ENCODE data around the gene IL1RAPL2. TPM values are rescaled to one million over a fixed set of nuclear protein-coding genes. Genes with fewer than 3 reads are reported as not detected.

Gene IL1RAPL2
- total and polyA plus RNA-seq, 2 of the 4 experiments (the other 2 are of a cell fraction): 0.03 TPM; not detected in 1

DNA sequence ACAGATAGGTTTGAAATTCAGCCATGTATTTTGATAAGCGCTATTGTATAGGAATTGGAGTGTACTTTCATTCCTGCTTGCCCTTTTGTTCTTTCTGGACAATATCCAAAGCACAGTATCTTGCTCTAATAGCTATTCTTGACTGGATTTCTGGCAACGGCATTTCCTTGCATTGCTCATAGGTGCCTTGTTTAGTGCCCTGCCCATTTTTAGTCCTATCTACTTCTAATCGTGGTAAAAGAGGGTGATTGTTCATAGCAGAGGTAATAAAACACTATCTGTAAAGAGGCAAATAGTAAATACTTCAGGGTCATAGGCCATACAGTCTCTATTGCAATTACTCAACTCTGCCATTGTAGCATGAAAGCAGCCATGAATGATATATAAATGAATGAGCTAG lies 155.9 kb downstream of the IL1RAPL2 start:
- CTCF ChIA-PET: no interaction called here
- Histone ChIP-seq H2AK5ac (ENCODE audit: low read depth, low read length) (no peak overlapping the region), H2BK20ac (ENCODE audit: low read depth, low read length) (no peak overlapping the region), H2AK9ac (replicated peaks; ENCODE audit: low read depth, low read length, poor library complexity) (no peak overlapping the region), H4K5ac (ENCODE audit: low read depth, low read length) (no peak overlapping the region), H3K27ac (ENCODE audit: insufficient read depth, low read length) (no peak overlapping the region), H3K56ac (ENCODE audit: extremely low read depth, insufficient read depth, low read length) (no peak overlapping the region), H2BK120ac (ENCODE audit: low read depth, low read length) (no peak overlapping the region), H4K91ac (ENCODE audit: insufficient read depth, low read depth, low read length) (no peak overlapping the region), H2BK5ac (ENCODE audit: low read depth, low read length, poor library complexity, severe bottlenecking) (no peak overlapping the region), H3K9me1 (ENCODE audit: insufficient read depth, low read length) (no peaks in the 10 kb centered on the region), H3K9me3 (ENCODE audit: control insufficient read depth, insufficient read depth, low read length) (0 out of 2 replicates have a peak, but pooled peaks cover 2% of the 10 kb centered on the region), H3K23ac (ENCODE audit: low read depth, low read length) (no peak overlapping the region), H3K4me1 (ENCODE audit: control insufficient read depth, insufficient read depth, low read length) (no peaks in the 10 kb centered on the region), H4K20me1 (ENCODE audit: insufficient read depth, low read length) (no peaks in the 10 kb centered on the region), H3K4ac (ENCODE audit: low read depth, low read length) (no peak overlapping the region), H3K27me3 (ENCODE audit: control insufficient read depth, insufficient read depth, low read length) (no peaks in the 10 kb centered on the region), H3K79me1 (ENCODE audit: low read depth in 1 of 2, low read length in 2 of 2) (no peaks in the 10 kb centered on the region), H3K4me3 (ENCODE audit: insufficient read depth, low read depth, low read length) (no peak overlapping the region), H2AFZ (replicated peaks; ENCODE audit: low read length, poor library complexity) (no peak overlapping the region), H3K36me3 (ENCODE audit: control insufficient read depth, insufficient read depth, low read length) (no peaks in the 10 kb centered on the region), H3K9ac (ENCODE audit: low read depth, low read length) (no peak overlapping the region), H3K18ac (ENCODE audit: low read depth, low read length) (no peak overlapping the region), H4K8ac (ENCODE audit: low read depth in 2 of 2, low read length in 2 of 2) (no peak overlapping the region), H2BK15ac (ENCODE audit: low read depth, low read length) (no peak overlapping the region), H3K14ac (replicated peaks; ENCODE audit: low read depth, low read length) (no peak overlapping the region), H3K4me2 (ENCODE audit: low read depth, low read length) (no peak overlapping the region)
- ATAC-seq (ENCODE audit: low read depth): no peak
- POLR2A ChIA-PET (ENCODE audit: unreplicated experiment): no interaction called here
- no TSS peak for BruUV-seq (replicated peaks)
- DNase-seq: no peak
- intact Hi-C loops (cut with micrococcal nuclease) (no loop called here), dilution Hi-C loops (cut with HindIII; ENCODE audit: low sequenced_read_pairs, unreplicated experiment) (no loop called here), in situ Hi-C loops (cut with MboI; ENCODE audit: low sequenced_read_pairs) (no loop called here)
- no peak for TF ChIP-seq RCOR1 (IDR thresholded peaks at IDR 0.05; ENCODE audit: insufficient replicate concordance, low read length)
- TF ChIP-seq POLR2A (IDR thresholded peaks at IDR 0.05; ENCODE audit: low read depth, low read length): no peak
- TF ChIP-seq, protein P1, sequence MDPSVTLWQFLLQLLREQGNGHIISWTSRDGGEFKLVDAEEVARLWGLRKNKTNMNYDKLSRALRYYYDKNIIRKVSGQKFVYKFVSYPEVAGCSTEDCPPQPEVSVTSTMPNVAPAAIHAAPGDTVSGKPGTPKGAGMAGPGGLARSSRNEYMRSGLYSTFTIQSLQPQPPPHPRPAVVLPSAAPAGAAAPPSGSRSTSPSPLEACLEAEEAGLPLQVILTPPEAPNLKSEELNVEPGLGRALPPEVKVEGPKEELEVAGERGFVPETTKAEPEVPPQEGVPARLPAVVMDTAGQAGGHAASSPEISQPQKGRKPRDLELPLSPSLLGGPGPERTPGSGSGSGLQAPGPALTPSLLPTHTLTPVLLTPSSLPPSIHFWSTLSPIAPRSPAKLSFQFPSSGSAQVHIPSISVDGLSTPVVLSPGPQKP (IDR thresholded peaks at IDR 0.05; ENCODE audit: borderline replicate concordance, low read depth, low read length): no peak
- no peak for TF ChIP-seq FOS (IDR thresholded peaks at IDR 0.05; ENCODE audit: low read depth, low read length)
- TF ChIP-seq NFE2L2 (IDR thresholded peaks at IDR 0.05; ENCODE audit: low read depth, low read length): no peak
- no peak for TF ChIP-seq CHD1 (IDR thresholded peaks at IDR 0.05; ENCODE audit: low read depth, low read length)
- TF ChIP-seq USF2 (IDR thresholded peaks at IDR 0.05; ENCODE audit: low read depth, low read length): no peak
- TF ChIP-seq BHLHE40 (IDR thresholded peaks at IDR 0.05; ENCODE audit: low read depth, low read length): no peak
- TF ChIP-seq RAD21 (IDR thresholded peaks at IDR 0.05; ENCODE audit: low read length): no peak
- TF ChIP-seq MAFK (IDR thresholded peaks at IDR 0.05; ENCODE audit: low read depth, low read length): no peak
- TF ChIP-seq CEBPB (IDR thresholded peaks at IDR 0.05; ENCODE audit: low read depth, low read length): no peak
- TF ChIP-seq SMC3 (IDR thresholded peaks at IDR 0.05; ENCODE audit: low read depth, low read length): no peak
- no peak for TF ChIP-seq MAZ (IDR thresholded peaks at IDR 0.05; ENCODE audit: borderline replicate concordance, low read depth, low read length)
- TF ChIP-seq, protein P2, sequence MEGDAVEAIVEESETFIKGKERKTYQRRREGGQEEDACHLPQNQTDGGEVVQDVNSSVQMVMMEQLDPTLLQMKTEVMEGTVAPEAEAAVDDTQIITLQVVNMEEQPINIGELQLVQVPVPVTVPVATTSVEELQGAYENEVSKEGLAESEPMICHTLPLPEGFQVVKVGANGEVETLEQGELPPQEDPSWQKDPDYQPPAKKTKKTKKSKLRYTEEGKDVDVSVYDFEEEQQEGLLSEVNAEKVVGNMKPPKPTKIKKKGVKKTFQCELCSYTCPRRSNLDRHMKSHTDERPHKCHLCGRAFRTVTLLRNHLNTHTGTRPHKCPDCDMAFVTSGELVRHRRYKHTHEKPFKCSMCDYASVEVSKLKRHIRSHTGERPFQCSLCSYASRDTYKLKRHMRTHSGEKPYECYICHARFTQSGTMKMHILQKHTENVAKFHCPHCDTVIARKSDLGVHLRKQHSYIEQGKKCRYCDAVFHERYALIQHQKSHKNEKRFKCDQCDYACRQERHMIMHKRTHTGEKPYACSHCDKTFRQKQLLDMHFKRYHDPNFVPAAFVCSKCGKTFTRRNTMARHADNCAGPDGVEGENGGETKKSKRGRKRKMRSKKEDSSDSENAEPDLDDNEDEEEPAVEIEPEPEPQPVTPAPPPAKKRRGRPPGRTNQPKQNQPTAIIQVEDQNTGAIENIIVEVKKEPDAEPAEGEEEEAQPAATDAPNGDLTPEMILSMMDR (conservative IDR thresholded peaks at IDR 0.05; ENCODE audit: low read depth, low read length): no peak
- TF ChIP-seq RFX5 (IDR thresholded peaks at IDR 0.05; ENCODE audit: low read depth, low read length): no peak
- TF ChIP-seq MXI1 (IDR thresholded peaks at IDR 0.05; ENCODE audit: borderline replicate concordance, low read depth, low read length): no peak
- no CpG with 5 or more reads among the region's 3 CpGs for WGBS, 2 experiments (ENCODE audit: extremely low coverage in 2 of 2, insufficient read length in 1 of 2)
